ENCODE measurements around the gene SOHLH2.

The SOHLH2 gene

GRCh38 chr13:36214163-36214921, at the start of gene SOHLH2:
TSS of gene SOHLH2 (minus strand) at chr13:36214556. CDS start at chr13:36214526, 30 bp downstream.
- DNase-seq: no peak

- DNase-seq: no peak
Observed at GRCh38 chr13:36261976-36262375, 47.6 kb upstream of the SOHLH2 start.

GRCh38 chr13:36261011-36261410, 46.7 kb upstream of the SOHLH2 start:
- DNase-seq: no peak

- no peak for DNase-seq
Observed at GRCh38 chr13:36259361-36260137, 45.2 kb upstream of the SOHLH2 start.

- no peak for DNase-seq
Observed at GRCh38 chr13:36258831-36259230, 44.5 kb upstream of the SOHLH2 start.

GRCh38 chr13:36251526-36251925, 37.2 kb upstream of the SOHLH2 start:
- no peak for DNase-seq

- no peak for DNase-seq
Observed at GRCh38 chr13:36251017-36251416, 36.7 kb upstream of the SOHLH2 start.

- DNase-seq: no peak
Observed at GRCh38 chr13:36248700-36249099, 34.3 kb upstream of the SOHLH2 start.

GRCh38 chr13:36244990-36245389, 30.6 kb upstream of the SOHLH2 start:
- DNase-seq: no peak

GRCh38 chr13:36244073-36244472, 29.7 kb upstream of the SOHLH2 start:
- DNase-seq: no peak

GRCh38 chr13:36242761-36243160, 28.4 kb upstream of the SOHLH2 start:
- DNase-seq: no peak

- no peak for DNase-seq
Observed at GRCh38 chr13:36231236-36231635, 16.9 kb upstream of the SOHLH2 start.

- no peak for DNase-seq
Observed at GRCh38 chr13:36224730-36225129, 10.4 kb upstream of the SOHLH2 start.

- DNase-seq: no peak
Observed at GRCh38 chr13:36219883-36220282, 5.5 kb upstream of the SOHLH2 start.

GRCh38 chr13:36217456-36217855, 3.1 kb upstream of the SOHLH2 start:
- DNase-seq: no peak

GRCh38 chr13:36212789-36213188, 1.6 kb downstream of the SOHLH2 start:
- DNase-seq: no peak

GRCh38 chr13:36211567-36211966, 2.8 kb downstream of the SOHLH2 start:
- DNase-seq: no peak

GRCh38 chr13:36210738-36211137, 3.6 kb downstream of the SOHLH2 start:
- no peak for DNase-seq

GRCh38 chr13:36207672-36208071, 6.7 kb downstream of the SOHLH2 start:
- DNase-seq: no peak

GRCh38 chr13:36193151-36193855, 21.1 kb downstream of the SOHLH2 start:
- DNase-seq: no peak

GRCh38 chr13:36192166-36192565, 22.2 kb downstream of the SOHLH2 start:
- DNase-seq: no peak

- no peak for DNase-seq
Observed at GRCh38 chr13:36190771-36191170, 23.6 kb downstream of the SOHLH2 start.

- DNase-seq: no peak
Observed at GRCh38 chr13:36188441-36188840, 25.9 kb downstream of the SOHLH2 start.

GRCh38 chr13:36183901-36184300, 30.5 kb downstream of the SOHLH2 start:
- no peak for DNase-seq
